Measurements from ENCODE around the gene PCBP3.

The PCBP3 gene

DNA sequence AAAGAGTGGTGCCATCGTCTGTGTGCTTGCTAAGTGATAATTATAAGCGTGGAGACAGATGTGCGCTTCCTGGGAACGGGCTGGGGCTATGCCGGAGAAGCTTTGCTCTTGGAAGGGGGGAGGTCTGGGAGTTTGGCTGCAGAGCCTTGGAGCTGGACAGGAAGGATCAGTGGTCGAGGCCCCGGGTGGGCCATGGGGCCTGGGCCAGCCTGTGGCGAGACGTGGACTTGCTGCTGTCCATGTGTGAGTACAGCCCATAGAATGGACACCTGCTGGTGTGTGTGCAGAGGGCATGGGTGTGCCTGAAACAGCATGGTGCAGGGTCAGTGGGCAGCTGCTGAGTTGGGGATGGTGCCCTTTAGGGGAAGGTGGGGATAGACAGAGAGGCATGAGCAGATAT, 121.3 kb downstream of the PCBP3 start:
- TF ChIP-seq GATA2 (IDR thresholded peaks at IDR 0.05; ENCODE audit: low read depth, low read length) (no peak), GATA3 (IDR thresholded peaks at IDR 0.05; ENCODE audit: low read depth, low read length) (no peak)

- TF ChIP-seq GATA3 (IDR thresholded peaks at IDR 0.05; ENCODE audit: low read depth, low read length) (no peak), GATA2 (IDR thresholded peaks at IDR 0.05; ENCODE audit: low read depth, low read length) (no peak)
Observed at GRCh38 chr21:45765375-45765774, 121.8 kb downstream of the PCBP3 start.

- TF ChIP-seq GATA3 (IDR thresholded peaks at IDR 0.05; ENCODE audit: low read depth, low read length): no peak
- no peak for TF ChIP-seq GATA2 (IDR thresholded peaks at IDR 0.05; ENCODE audit: low read depth, low read length)
Observed at GRCh38 chr21:45766055-45766454, 122.5 kb downstream of the PCBP3 start.

DNA sequence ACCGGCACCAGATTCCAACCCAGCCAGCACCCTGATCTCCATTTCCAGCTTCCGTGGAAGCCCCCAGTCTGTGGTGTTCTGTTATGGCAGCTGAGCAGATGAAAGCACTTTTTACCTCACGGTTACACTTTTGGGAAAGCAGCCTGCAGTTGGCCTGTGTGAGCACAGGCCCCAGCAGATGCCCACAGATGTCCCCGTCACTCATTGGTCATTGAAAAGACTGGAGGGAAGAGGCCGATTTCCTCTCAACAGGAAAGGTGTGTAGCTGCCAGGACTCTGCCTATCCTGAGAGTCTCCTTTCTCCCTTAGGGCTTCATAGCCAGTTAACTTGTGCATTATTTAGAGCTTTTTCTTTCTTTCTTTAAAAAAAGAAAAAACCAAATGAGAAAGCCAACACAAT, 123.0 kb downstream of the PCBP3 start:
- TF ChIP-seq GATA2 (IDR thresholded peaks at IDR 0.05; ENCODE audit: low read depth, low read length): no peak
- TF ChIP-seq GATA3 (IDR thresholded peaks at IDR 0.05; ENCODE audit: low read depth, low read length): no peak

- TF ChIP-seq GATA2 (IDR thresholded peaks at IDR 0.05; ENCODE audit: low read depth, low read length): peak; percentile 81
- peak; percentile 77 for TF ChIP-seq GATA3 (IDR thresholded peaks at IDR 0.05; ENCODE audit: low read depth, low read length)
Observed at GRCh38 chr21:45767071-45768006, 123.8 kb downstream of the PCBP3 start.

DNA sequence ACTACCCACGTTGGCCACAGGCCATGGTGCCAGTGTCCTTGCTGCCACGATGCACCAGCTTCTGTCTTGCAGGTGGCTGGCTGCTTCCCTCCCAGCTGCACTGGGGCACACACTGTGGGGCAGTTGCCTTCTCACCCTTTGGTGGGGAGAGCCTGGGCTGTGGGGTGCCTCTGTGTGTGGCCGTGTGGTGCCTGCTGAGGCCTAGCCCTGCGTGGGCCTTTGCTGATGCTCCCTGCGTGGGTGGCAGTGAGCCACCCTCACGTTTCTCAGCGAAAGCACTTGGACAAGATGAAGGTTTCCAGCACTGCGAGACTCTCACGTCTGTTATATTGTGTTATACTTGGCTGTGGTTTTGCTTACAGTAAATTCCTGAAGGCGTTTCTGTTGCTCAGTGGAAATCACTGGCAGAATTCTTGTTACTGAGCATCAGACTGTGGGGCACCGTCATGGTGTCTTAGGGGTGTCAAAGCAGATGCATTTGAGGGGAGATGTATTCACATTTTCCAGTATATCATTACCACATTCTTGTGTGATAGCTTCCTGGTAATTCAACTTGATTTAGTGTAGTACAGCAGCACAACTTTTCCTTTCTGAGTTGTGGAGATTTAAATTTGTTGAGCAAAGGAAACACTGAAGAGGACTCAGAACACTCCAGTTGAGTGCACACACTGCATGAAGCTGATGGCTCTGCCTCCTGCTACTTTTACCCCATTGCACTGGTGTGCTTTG, 124.7 kb downstream of the PCBP3 start:
- no peak for TF ChIP-seq GATA2 (IDR thresholded peaks at IDR 0.05; ENCODE audit: low read depth, low read length)
- no peak for TF ChIP-seq GATA3 (IDR thresholded peaks at IDR 0.05; ENCODE audit: low read depth, low read length)

DNA sequence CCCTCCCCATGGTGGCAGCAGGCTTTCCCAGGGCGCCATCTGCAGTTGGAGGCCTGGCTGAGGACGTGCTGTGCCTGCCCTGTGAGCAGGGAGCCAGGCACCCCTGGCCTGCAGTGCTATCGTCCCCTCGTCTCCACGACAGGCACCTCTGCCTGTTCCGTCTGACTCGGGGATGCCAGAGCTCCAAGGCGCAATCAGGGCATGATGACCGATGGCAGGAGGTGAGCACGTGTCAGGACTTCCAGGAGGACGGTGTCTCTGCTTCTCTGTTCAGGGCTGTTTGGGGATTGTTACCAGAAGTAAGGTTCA, 125.2 kb downstream of the PCBP3 start:
- no peak for TF ChIP-seq GATA3 (IDR thresholded peaks at IDR 0.05; ENCODE audit: low read depth, low read length)
- TF ChIP-seq GATA2 (IDR thresholded peaks at IDR 0.05; ENCODE audit: low read depth, low read length): no peak

- no peak for TF ChIP-seq GATA3 (IDR thresholded peaks at IDR 0.05; ENCODE audit: low read depth, low read length)
- no peak for TF ChIP-seq GATA2 (IDR thresholded peaks at IDR 0.05; ENCODE audit: low read depth, low read length)
Observed at GRCh38 chr21:45769294-45769693, 125.8 kb downstream of the PCBP3 start.

- TF ChIP-seq GATA2 (IDR thresholded peaks at IDR 0.05; ENCODE audit: low read depth, low read length): no peak
Observed at GRCh38 chr21:45769896-45770295, 126.4 kb downstream of the PCBP3 start.

DNA sequence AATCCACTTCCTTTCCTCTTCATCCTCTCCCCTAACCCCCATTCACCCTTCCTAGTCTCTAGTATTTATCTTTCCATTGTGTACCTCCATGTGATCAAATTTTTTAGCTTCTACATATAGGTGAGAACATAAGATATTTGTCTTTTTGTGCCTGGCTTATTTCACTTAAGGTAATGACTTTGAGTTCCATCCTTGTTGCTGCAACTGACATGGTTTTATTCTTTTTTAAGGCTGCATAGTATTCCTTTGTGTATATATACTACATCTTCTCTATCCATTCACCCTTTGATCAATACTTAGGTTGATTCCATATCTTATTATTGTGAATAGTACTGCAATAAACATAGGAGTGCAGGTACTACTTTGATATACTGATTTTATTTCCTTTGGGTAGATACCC, 128.7 kb downstream of the PCBP3 start:
- TF ChIP-seq GATA2 (IDR thresholded peaks at IDR 0.05; ENCODE audit: low read depth, low read length) (no peak), GATA3 (IDR thresholded peaks at IDR 0.05; ENCODE audit: low read depth, low read length) (no peak)

- no peak for TF ChIP-seq GATA2 (IDR thresholded peaks at IDR 0.05; ENCODE audit: low read depth, low read length)
- TF ChIP-seq GATA3 (IDR thresholded peaks at IDR 0.05; ENCODE audit: low read depth, low read length): no peak
Observed at GRCh38 chr21:45774291-45774690, 130.8 kb downstream of the PCBP3 start.

DNA sequence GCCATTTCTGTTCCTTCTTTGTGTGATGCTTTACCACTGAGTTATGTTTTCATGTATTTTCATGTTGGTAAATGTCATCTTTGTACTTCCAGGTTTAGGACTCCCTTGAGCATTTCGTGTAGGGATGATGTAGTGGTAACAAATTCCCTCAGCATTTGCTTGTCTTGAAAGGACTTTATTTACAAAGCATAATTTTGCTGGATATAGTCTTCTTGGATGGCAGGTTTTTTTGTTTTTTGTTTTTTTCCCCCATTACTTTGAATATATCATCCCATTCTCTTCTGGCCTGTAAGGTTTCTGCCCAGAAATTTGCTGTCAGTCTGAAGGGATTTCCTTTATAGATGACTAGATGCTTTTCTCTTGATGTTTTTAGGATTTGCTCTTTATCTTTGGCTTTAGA, 133.4 kb downstream of the PCBP3 start:
- TF ChIP-seq GATA3 (IDR thresholded peaks at IDR 0.05; ENCODE audit: low read depth, low read length): no peak
- TF ChIP-seq GATA2 (IDR thresholded peaks at IDR 0.05; ENCODE audit: low read depth, low read length): no peak

DNA sequence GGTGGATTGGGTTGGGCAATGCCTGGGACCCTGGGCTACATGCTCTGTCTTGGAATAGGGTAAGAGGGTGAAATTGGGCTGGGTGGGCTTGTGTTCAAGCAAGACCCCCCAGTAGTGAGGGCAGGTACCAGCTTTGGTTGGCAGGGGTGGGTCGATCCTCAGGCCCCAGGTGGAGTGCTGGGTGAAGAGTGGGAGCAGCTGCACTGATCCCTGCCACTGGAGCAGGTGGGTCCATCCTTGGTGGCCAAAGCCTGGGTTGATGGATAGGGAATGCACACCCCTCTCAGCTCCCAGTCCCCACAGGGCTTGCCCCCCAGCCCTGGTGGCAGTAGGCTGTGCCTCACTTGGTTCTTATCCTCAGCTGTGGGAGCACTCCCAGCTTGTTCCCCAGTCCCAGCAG, 135.2 kb downstream of the PCBP3 start:
- TF ChIP-seq GATA2 (IDR thresholded peaks at IDR 0.05; ENCODE audit: low read depth, low read length) (no peak), GATA3 (IDR thresholded peaks at IDR 0.05; ENCODE audit: low read depth, low read length) (no peak)

DNA sequence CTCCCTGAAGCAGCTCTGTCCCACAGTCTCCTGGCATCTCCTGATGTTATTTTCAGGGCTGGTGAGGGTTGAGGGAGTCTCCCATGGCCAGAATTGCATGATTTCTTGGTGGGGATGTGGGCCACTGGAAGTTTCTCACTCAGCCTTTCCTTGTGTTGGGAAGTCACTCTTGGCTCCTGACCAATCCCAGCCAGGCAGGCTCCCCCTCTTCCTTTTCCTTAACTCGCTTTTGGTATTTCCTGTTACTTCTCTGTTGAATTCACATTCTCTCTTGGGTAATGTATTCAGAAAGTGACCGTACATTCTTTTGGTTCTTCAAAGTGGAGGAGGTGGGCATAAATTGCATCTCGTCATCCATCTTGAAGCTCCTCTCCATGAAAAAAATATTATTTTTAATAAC, 135.7 kb downstream of the PCBP3 start:
- TF ChIP-seq GATA3 (IDR thresholded peaks at IDR 0.05; ENCODE audit: low read depth, low read length) (no peak), GATA2 (IDR thresholded peaks at IDR 0.05; ENCODE audit: low read depth, low read length) (no peak)

GRCh38 chr21:45780647-45781046, 137.1 kb downstream of the PCBP3 start:
- TF ChIP-seq GATA3 (IDR thresholded peaks at IDR 0.05; ENCODE audit: low read depth, low read length): no peak
- TF ChIP-seq GATA2 (IDR thresholded peaks at IDR 0.05; ENCODE audit: low read depth, low read length): no peak
